H1 (cell line): Measurements from ENCODE around the gene TEAD4. TPM values are rescaled to one million over a fixed set of nuclear protein-coding genes. Genes with fewer than 3 reads are reported as not detected.

Experiments
- CTCF ChIA-PET: fragments of 300-600 bp; sonication (Branson Sonifier 250); formaldehyde crosslinking; loops from one replicate; lab custom pipeline; 2021; ENCODE audit not compliant: partially characterized antibody; lab: Charles Lee
- POLR2A ChIA-PET: fragments of 300-600 bp; sonication (Branson Sonifier 250); formaldehyde crosslinking; loops from one replicate; lab custom pipeline; 2021; ENCODE audit warnings: inconsistent platforms; ENCODE audit not compliant: partially characterized antibody; lab: Charles Lee
- DNase-seq, 2 experiments: peaks; one replicate each; pipeline versions ENCODE4 v3.0.0 to v3.0.0-alpha.2; 2010 to 2022; ENCODE audit warnings: low spot score in 2 of 2, low read depth in 1 of 2, mixed read lengths in 1 of 2
- FAIRE-seq: peaks from 2 replicates; lab custom pipeline; 2011; peaks lifted over from hg19 to GRCh38; lab: Jason Lieb, UNC
- H2AFZ ChIP-seq: 2 replicates; pipeline ENCODE4 v1.8.1; 2012; ENCODE audit warnings: low read length, inconsistent platforms
- H2AK5ac ChIP-seq: 2 replicates; pipeline ENCODE4 v1.6.1; 2013; ENCODE audit warnings: low read depth, low read length
- H2BK120ac ChIP-seq: replicated peaks from 2 replicates; pipeline ENCODE3; 2013; ENCODE audit warnings: low read depth, low read length, inconsistent platforms
- H2BK12ac ChIP-seq: 2 replicates; pipeline ENCODE4 v1.6.1; 2013; ENCODE audit warnings: low read depth, low read length
- H2BK15ac ChIP-seq: 2 replicates; pipeline ENCODE4 v1.6.1; 2013; ENCODE audit warnings: low read length
- H2BK20ac ChIP-seq: 2 replicates; pipeline ENCODE4 v1.6.1; 2013; ENCODE audit warnings: low read length
- H2BK5ac ChIP-seq: 2 replicates; pipeline ENCODE4 v1.6.1; 2013; ENCODE audit warnings: low read depth, low read length
- H3K14ac ChIP-seq: 2 replicates; pipeline ENCODE4 v1.6.1; 2013; ENCODE audit warnings: inconsistent platforms; ENCODE audit not compliant: insufficient read length
- H3K18ac ChIP-seq: 2 replicates; pipeline ENCODE4 v1.6.1; 2013; ENCODE audit warnings: low read length; ENCODE audit errors: extremely low read depth
- H3K23ac ChIP-seq: 2 replicates; pipeline ENCODE4 v1.6.1; 2013; ENCODE audit warnings: inconsistent platforms; ENCODE audit not compliant: insufficient read length
- H3K23me2 ChIP-seq: 2 replicates; pipeline ENCODE4 v1.6.1; 2013; ENCODE audit warnings: low read depth, low read length
- H3K27ac ChIP-seq: 2 replicates; pipeline ENCODE4 v1.6.1; 2011; ENCODE audit warnings: low read depth, low read length, inconsistent platforms
- H3K27me3 ChIP-seq, 4 experiments: replicated peaks in 1 of 4; 1 replicate in 1 of 4; 2 replicates in 3 of 4; pipeline versions ENCODE4 v1.6.1 to v1.8.1; 2011 to 2013; ENCODE audit warnings: low read length in 3 of 4, mild to moderate bottlenecking in 3 of 4, inconsistent platforms in 2 of 4, mixed read lengths in 2 of 4, moderate library complexity in 1 of 4; ENCODE audit not compliant: control insufficient read depth in 3 of 4, insufficient read depth in 3 of 4; ENCODE audit errors: extremely low read depth in 1 of 4
- H3K36me3 ChIP-seq, 4 experiments: 2 replicates each; pipeline versions ENCODE4 v1.6.1 to v1.8.1; 2011 to 2013; ENCODE audit warnings: mild to moderate bottlenecking in 4 of 4, low read length in 3 of 4, moderate library complexity in 2 of 4, control low read depth in 1 of 4, inconsistent platforms in 1 of 4; ENCODE audit not compliant: insufficient read depth in 4 of 4, control insufficient read depth in 2 of 4
- H3K4ac ChIP-seq: replicated peaks from 2 replicates; pipeline ENCODE3; 2013; ENCODE audit warnings: low read length, low read depth, mixed read lengths, inconsistent platforms; ENCODE audit not compliant: insufficient read length
- H3K4me1 ChIP-seq, 4 experiments: replicated peaks in 1 of 4; 1 replicate in 1 of 4; 2 replicates in 3 of 4; pipeline versions ENCODE4 v1.6.1 to v1.8.1; 2011 to 2013; ENCODE audit warnings: low read length in 3 of 4, inconsistent platforms in 2 of 4, mixed read lengths in 1 of 4; ENCODE audit not compliant: insufficient read depth in 4 of 4, control insufficient read depth in 3 of 4
- H3K4me2 ChIP-seq, 2 experiments: 2 replicates each; pipeline versions ENCODE4 v1.6.1 to v1.8.1; 2011 to 2013; ENCODE audit warnings: low read depth in 2 of 2, low read length in 2 of 2, control low read depth in 1 of 2, inconsistent platforms in 1 of 2, mild to moderate bottlenecking in 1 of 2; ENCODE audit not compliant: insufficient read depth in 1 of 2
- H3K4me3 ChIP-seq, 4 experiments: fragments of 200-600, 300-600 bp in 1 of 4; sonication (generic), shearing (Covaris generic), sonication (Bioruptor Twin) in 1 of 4; 2 replicates each; pipeline versions ENCODE4 v1.5.1 to v1.8.1; 2011 to 2016; ENCODE audit warnings: low read length in 4 of 4, low read depth in 3 of 4, control low read depth in 2 of 4, inconsistent platforms in 2 of 4, mild to moderate bottlenecking in 2 of 4, mixed read lengths in 1 of 4, moderate library complexity in 1 of 4; ENCODE audit not compliant: insufficient read depth in 2 of 4; ENCODE audit errors: extremely low read depth in 1 of 4
- H3K56ac ChIP-seq: replicated peaks from 2 replicates; pipeline ENCODE3; 2013; ENCODE audit warnings: low read depth, mild to moderate bottlenecking, mixed read lengths, low read length, inconsistent platforms; ENCODE audit not compliant: insufficient read length
- H3K79me1 ChIP-seq: 2 replicates; pipeline ENCODE4 v1.6.1; 2013; ENCODE audit warnings: low read depth, low read length, control low read depth
- H3K79me2 ChIP-seq, 2 experiments: 2 replicates each; pipeline versions ENCODE4 v1.6.1 to v1.8.1; 2012 to 2013; ENCODE audit warnings: low read length in 2 of 2, mild to moderate bottlenecking in 2 of 2, inconsistent platforms in 1 of 2; ENCODE audit not compliant: insufficient read depth in 2 of 2, control insufficient read depth in 1 of 2
- H3K9ac ChIP-seq, 4 experiments: replicated peaks in 1 of 4; 1 replicate in 1 of 4; 2 replicates in 3 of 4; pipeline versions ENCODE4 v1.6.1 to v1.8.1; 2011 to 2013; ENCODE audit warnings: low read depth in 3 of 4, low read length in 3 of 4, control low read depth in 2 of 4, mild to moderate bottlenecking in 2 of 4, moderate library complexity in 2 of 4, inconsistent platforms in 1 of 4; ENCODE audit errors: extremely low read depth in 1 of 4
- H3K9me3 ChIP-seq, 2 experiments: 2 replicates each; pipeline versions ENCODE4 v1.6.1 to v1.8.1; 2012 to 2013; ENCODE audit warnings: mild to moderate bottlenecking in 2 of 2, moderate library complexity in 2 of 2, control low read depth in 1 of 2, inconsistent platforms in 1 of 2, low read depth in 1 of 2, low read length in 1 of 2, mixed read lengths in 1 of 2; ENCODE audit not compliant: insufficient read depth in 2 of 2
- H4K20me1 ChIP-seq, 2 experiments: replicated peaks in 1 of 2; 2 replicates each; pipeline versions ENCODE3 to v1.8.1; 2011 to 2013; ENCODE audit warnings: inconsistent platforms in 2 of 2, low read length in 2 of 2, mild to moderate bottlenecking in 1 of 2; ENCODE audit not compliant: insufficient read depth in 2 of 2, control insufficient read depth in 1 of 2
- H4K5ac ChIP-seq: 2 replicates; pipeline ENCODE4 v1.6.1; 2013; ENCODE audit warnings: low read length, low read depth, mixed read lengths, inconsistent platforms; ENCODE audit not compliant: insufficient read length
- H4K8ac ChIP-seq: 2 replicates; pipeline ENCODE4 v1.8.0; 2013; ENCODE audit warnings: mild to moderate bottlenecking, moderate library complexity, low read length, inconsistent platforms; ENCODE audit not compliant: insufficient read depth; ENCODE audit errors: extremely low read depth
- H4K91ac ChIP-seq: replicated peaks from 2 replicates; pipeline ENCODE3; 2013; ENCODE audit warnings: low read length, mixed read lengths, inconsistent platforms; ENCODE audit not compliant: insufficient read length
- CBX5 ChIP-seq: fragments of 300-800, 300-1000 bp; sonication (generic); IDR thresholded peaks from 2 replicates; pipeline ENCODE4 v1.7.1; 2016; ENCODE audit warnings: antibody characterized with exemption, low read length, low read depth
- CHD1 ChIP-seq: IDR thresholded peaks from 2 replicates; pipeline ENCODE4 v1.6.1; 2012; ENCODE audit warnings: low read depth, low read length, improper control_type of control experiment
- CHD2 ChIP-seq: IDR thresholded peaks from 2 replicates; pipeline ENCODE4 v1.6.1; 2012; ENCODE audit warnings: low read length, improper control_type of control experiment
- FOSL1 ChIP-seq: IDR thresholded peaks from 2 replicates; pipeline ENCODE4 v1.6.1; 2011; ENCODE audit warnings: mild to moderate bottlenecking, low read depth, low read length, moderate library complexity; ENCODE audit not compliant: insufficient read depth
- HDAC6 ChIP-seq: IDR thresholded peaks from one replicate; pipeline ENCODE4 v1.7.1; 2012; ENCODE audit warnings: low read depth, mild to moderate bottlenecking, inconsistent platforms, low read length, moderate library complexity
- NANOG ChIP-seq: IDR thresholded peaks from 2 replicates; pipeline ENCODE4 v1.6.1; 2011; ENCODE audit warnings: low read length, low read depth, mild to moderate bottlenecking, inconsistent platforms; ENCODE audit not compliant: insufficient read depth, poor library complexity, severe bottlenecking
- SP2 ChIP-seq: IDR thresholded peaks from 2 replicates; pipeline ENCODE4 v1.6.1; 2012; ENCODE audit warnings: mild to moderate bottlenecking, low read length, inconsistent platforms
- WGBS, 2 experiments: shearing (Covaris generic) in 1 of 2; methylation state at CpG; one replicate each; pipeline versions ENCODE4 v1.1.6 to v1.1.7; 2013 to 2015; ENCODE audit warnings: low lambda C conversion rate in 2 of 2, mixed read lengths in 2 of 2, inconsistent platforms in 1 of 2, low coverage in 1 of 2, missing lambda C conversion rate in 1 of 2; ENCODE audit not compliant: insufficient replicate concordance in 2 of 2, insufficient coverage in 1 of 2, insufficient read length in 1 of 2; ENCODE audit errors: extremely low coverage in 1 of 2, missing lambda C conversion rate in 1 of 2; 5-methylcytosine and 5-hydroxymethylcytosine counted together
- polyA plus RNA-seq, 7 experiments: library from polyadenylated mRNA; depleted of rRNA in 3 of 7; stranded (reverse) in 5 of 7; unstranded in 2 of 7; fragments of >200 nt in 5 of 7; fragments of 200-250 nt in 2 of 7; gene quantifications; 1 replicate in 5 of 7; 2 replicates in 1 of 7; 4 replicates in 1 of 7; pipeline versions ENCODE4 v1.2.1 to v1.2.3, GENCODE V29; 2011 to 2013; ENCODE audit warnings: missing spikeins in 2 of 7, mixed read lengths in 2 of 7
- total RNA-seq: library from RNA; stranded (reverse); fragmentation: NEBNext Ultra II Directional; extraction: Animal tissue kit (Norgen Biotek cat#: 25700); gene quantifications from 2 replicates; pipeline ENCODE4 v1.2.1, GENCODE V29; 2021
- TF ChIP-seq, protein P1 (sequence below): IDR thresholded peaks from 2 replicates; pipeline ENCODE4 v1.6.1; 2012; ENCODE audit warnings: low read length, inconsistent platforms
- TF ChIP-seq, protein P2 (sequence below): IDR thresholded peaks from 2 replicates; pipeline ENCODE4 v1.6.1; 2011; ENCODE audit warnings: low read depth, mild to moderate bottlenecking, low read length; ENCODE audit not compliant: insufficient read depth

The TEAD4 gene
- total and polyA plus RNA-seq, 2 of the 8 experiments (the other 6 are each of a cell fraction or from before 2014, with no cell fraction given): 56.7 to 116 TPM

DNA sequence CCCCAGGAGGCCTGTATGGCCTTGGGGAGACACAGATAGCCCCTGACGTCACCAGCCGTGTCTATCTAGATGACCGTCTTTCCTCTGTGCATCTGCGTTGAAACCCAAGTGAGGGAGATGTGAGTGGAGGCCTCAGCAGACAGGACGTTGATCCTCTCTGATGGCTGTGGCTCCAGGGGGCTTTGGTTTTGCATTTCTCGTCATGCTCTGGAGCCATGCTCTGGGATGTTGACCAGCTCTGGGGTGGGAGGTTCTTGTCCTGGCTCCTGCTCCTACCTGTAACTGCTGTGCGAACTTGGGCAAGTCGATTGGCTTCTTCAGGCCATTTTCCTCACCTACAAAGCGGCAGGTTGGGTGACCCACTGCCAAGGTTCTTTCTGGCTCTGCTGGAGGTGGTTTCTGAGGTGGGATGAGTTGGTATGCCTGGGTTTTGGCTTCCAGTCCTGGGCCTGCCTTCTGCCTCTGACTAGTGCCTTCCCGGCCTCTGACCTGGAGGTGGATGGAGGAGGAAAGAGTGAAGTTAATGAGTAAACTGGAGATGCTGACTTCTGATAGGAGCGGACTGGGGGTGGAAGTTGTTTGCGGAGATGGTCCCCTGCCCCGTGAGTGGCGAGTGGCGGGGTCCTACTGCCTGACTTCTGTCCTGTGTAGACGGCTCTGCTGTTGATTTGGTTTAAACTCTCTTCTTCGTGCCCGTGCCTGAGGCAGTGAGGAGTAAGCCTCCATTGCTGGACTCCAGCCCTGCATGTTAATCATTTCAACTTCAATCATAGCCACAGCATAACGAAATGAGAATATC, 126.3 kb downstream of the TEAD4 start:
- Histone ChIP-seq H3K79me1 (0 out of 2 replicates have a peak, but pooled peaks cover 3% of the 10 kb centered on the region), H3K4me1 (peaks cover 8 to 23% (median 17%) of the 10 kb centered on the region in 4 experiments), H3K27me3 (peaks cover 0 to 5% (median under 1%) of the 10 kb centered on the region in 4 experiments; a peak in 2 of 7 replicates), H3K79me2 (no peaks in the 10 kb centered on the region), H3K27ac (no peak overlapping the region), H3K23ac (no peak overlapping the region), H2BK120ac (no peak overlapping the region), H4K91ac (no peak overlapping the region), H2AFZ (no peak overlapping the region), H3K9me3 (no peaks in the 10 kb centered on the region), H3K36me3 (no peaks in the 10 kb centered on the region), H3K4me3 (no peak overlapping the region), H3K9ac (no peak overlapping the region), H2AK5ac (0 out of 2 replicates have a peak overlapping the region, but pooled peaks have one; percentile 53), H4K5ac (no peak overlapping the region), H2BK12ac (0 out of 2 replicates have a peak overlapping the region, but pooled peaks have one; percentile 80), H3K18ac (no peak overlapping the region; the same call in none of the 2 replicates), H3K56ac (no peak overlapping the region), H3K23me2 (no peaks in the 10 kb centered on the region), H4K20me1 (no peaks in the 10 kb centered on the region), H3K4me2 (peak overlapping the region in 1 of 2 experiments; percentile 33; a peak in 2 of 4 replicates), H3K4ac (no peak overlapping the region), H2BK5ac (peak overlapping the region; percentile 48; the same call in 1 of the 2 replicates), H4K8ac (no peak overlapping the region; the same call in 1 of the 2 replicates), H3K14ac (no peak overlapping the region), H2BK15ac (peak overlapping the region; percentile 95; the same call in 1 of the 2 replicates), H2BK20ac (0 out of 2 replicates have a peak overlapping the region, but pooled peaks have one; percentile 77)
- DNase-seq (no peak), FAIRE-seq (no peak)
- 85% methylated on average over 19 of the region's 19 CpGs; no CpG with 5 or more reads in 1 of the 2 experiments for WGBS, 2 experiments
- POLR2A ChIA-PET: interaction anchor here (1.0 kb wide), 1 partner anchor 12 kb away, joined by 3 read pairs; no protein-coding TSS in a partner anchor
- CTCF ChIA-PET: interaction anchor here (0.6 to 2.9 kb wide), 3 partner anchors 12 to 218 kb away, joined by 3 to 17 read pairs (median 9); no protein-coding TSS in a partner anchor
- TF ChIP-seq NANOG (no peak), CBX5 (no peak), CHD2 (no peak), SP2 (no peak), CHD1 (no peak), FOSL1 (no peak), HDAC6 (no peak)
- TF ChIP-seq, protein P1, sequence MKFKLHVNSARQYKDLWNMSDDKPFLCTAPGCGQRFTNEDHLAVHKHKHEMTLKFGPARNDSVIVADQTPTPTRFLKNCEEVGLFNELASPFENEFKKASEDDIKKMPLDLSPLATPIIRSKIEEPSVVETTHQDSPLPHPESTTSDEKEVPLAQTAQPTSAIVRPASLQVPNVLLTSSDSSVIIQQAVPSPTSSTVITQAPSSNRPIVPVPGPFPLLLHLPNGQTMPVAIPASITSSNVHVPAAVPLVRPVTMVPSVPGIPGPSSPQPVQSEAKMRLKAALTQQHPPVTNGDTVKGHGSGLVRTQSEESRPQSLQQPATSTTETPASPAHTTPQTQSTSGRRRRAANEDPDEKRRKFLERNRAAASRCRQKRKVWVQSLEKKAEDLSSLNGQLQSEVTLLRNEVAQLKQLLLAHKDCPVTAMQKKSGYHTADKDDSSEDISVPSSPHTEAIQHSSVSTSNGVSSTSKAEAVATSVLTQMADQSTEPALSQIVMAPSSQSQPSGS: no peak
- TF ChIP-seq, protein P2, sequence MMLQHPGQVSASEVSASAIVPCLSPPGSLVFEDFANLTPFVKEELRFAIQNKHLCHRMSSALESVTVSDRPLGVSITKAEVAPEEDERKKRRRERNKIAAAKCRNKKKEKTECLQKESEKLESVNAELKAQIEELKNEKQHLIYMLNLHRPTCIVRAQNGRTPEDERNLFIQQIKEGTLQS: no peak
